MM.1S (cell line): ENCODE results near the gene MYO10.

Source experiments
- EZH2 ChIP-seq: fragments of 300-600 bp; sonication (generic); optimal IDR thresholded peaks from 2 replicates; pipeline ENCODE3; 2017; ENCODE audit warnings: low read depth, mild to moderate bottlenecking, antibody characterized with exemption, low read length, mixed read lengths
- EZH2phosphoT487 ChIP-seq: fragments of 300-600 bp; sonication (generic); IDR thresholded peaks from 2 replicates; pipeline ENCODE4 v1.6.1; 2018; ENCODE audit warnings: antibody characterized with exemption, low read length
- TF ChIP-seq, protein P1 (sequence below): fragments of 300-600 bp; sonication (generic); IDR thresholded peaks from 2 replicates; pipeline ENCODE4 v1.5.1; 2016; ENCODE audit warnings: antibody characterized with exemption, low read length, mixed read lengths

DNA sequence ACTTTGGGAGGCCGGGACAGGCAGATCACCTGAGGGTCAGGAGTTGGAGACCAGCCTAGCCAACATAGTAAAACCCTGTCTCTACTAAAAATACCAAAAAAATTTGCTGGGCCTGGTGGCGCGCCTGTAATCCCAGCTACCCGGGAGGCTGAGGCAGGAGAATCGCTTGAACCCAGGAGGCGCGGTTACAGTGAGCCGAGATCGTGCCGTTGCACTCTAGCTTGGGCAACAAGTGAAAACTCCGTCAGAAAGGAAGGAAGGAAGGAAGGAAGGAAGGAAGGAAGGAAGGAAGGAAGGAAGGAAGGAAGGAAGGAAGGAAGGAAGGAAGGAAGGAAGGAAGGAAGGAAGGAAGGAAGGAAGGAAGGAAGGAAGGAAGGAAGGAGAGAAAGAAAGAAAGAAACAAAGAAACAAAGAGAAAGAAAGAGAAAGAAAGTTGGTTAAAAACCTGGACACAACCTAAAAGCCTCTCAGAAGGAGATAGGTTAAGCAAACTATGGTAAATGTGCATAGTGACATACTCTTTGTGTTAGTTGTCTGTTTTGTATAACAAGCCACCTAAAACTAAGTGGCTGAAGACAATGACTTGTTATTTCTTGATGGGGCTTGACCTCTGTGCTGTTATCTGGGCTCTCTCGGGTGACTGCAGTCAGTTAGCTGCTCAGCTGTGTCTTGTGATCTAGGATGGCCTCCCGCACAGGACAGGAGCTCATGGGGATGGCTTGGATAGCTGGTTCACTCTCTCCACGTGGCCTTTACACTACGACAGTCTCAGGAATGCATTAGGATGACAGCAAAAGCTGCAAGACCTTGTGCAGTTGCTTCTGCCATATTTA lies 8.0 kb upstream of the MYO10 start:
- TF ChIP-seq, protein P1, sequence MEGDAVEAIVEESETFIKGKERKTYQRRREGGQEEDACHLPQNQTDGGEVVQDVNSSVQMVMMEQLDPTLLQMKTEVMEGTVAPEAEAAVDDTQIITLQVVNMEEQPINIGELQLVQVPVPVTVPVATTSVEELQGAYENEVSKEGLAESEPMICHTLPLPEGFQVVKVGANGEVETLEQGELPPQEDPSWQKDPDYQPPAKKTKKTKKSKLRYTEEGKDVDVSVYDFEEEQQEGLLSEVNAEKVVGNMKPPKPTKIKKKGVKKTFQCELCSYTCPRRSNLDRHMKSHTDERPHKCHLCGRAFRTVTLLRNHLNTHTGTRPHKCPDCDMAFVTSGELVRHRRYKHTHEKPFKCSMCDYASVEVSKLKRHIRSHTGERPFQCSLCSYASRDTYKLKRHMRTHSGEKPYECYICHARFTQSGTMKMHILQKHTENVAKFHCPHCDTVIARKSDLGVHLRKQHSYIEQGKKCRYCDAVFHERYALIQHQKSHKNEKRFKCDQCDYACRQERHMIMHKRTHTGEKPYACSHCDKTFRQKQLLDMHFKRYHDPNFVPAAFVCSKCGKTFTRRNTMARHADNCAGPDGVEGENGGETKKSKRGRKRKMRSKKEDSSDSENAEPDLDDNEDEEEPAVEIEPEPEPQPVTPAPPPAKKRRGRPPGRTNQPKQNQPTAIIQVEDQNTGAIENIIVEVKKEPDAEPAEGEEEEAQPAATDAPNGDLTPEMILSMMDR = no peak
- TF ChIP-seq EZH2 (no peak), EZH2phosphoT487 (no peak)
